Dermis blood vessel endothelial cell (primary cell): ENCODE measurements around the gene ST7L. TPM values are rescaled to one million over a fixed set of nuclear protein-coding genes. Genes with fewer than 3 reads are reported as not detected.
A peak's percentile ranks its signal among the peaks of the same experiment; 100 is the strongest.

Experiments used
- DNase-seq: peaks from one replicate; pipeline ENCODE4 v3.0.0; 2010
- total RNA-seq: library from RNA; depleted of rRNA; stranded (reverse); fragments of >200 nt; gene quantifications from 2 replicates; pipeline ENCODE4 v1.2.3, GENCODE V29; 2014

Gene ST7L
- total RNA-seq, 1 donor from 2014 or later: 18.4 TPM

GRCh38 chr1:112618114-112618720, 724 bp downstream of the ST7L start:
- DNase-seq: peak; percentile 64

- DNase-seq: peak; percentile 73
Observed at GRCh38 chr1:112614460-112615065, 4.4 kb downstream of the ST7L start.

GRCh38 chr1:112605633-112606327, 13.2 kb downstream of the ST7L start:
- DNase-seq: no peak

GRCh38 chr1:112603541-112603940, 15.4 kb downstream of the ST7L start:
- no peak for DNase-seq

GRCh38 chr1:112603012-112603411, 15.9 kb downstream of the ST7L start:
- DNase-seq: no peak

GRCh38 chr1:112599477-112599876, 19.5 kb downstream of the ST7L start:
- no peak for DNase-seq

- no peak for DNase-seq
Observed at GRCh38 chr1:112594208-112594876, 24.6 kb downstream of the ST7L start.

- DNase-seq: peak; percentile 3
Observed at GRCh38 chr1:112589766-112590165, 29.2 kb downstream of the ST7L start.

GRCh38 chr1:112583366-112583765, 35.6 kb downstream of the ST7L start:
- no peak for DNase-seq

GRCh38 chr1:112581586-112582192, 37.3 kb downstream of the ST7L start:
- DNase-seq: no peak

- DNase-seq: no peak
Observed at GRCh38 chr1:112579801-112580510, 39.0 kb downstream of the ST7L start.

GRCh38 chr1:112576240-112576639, 42.7 kb downstream of the ST7L start:
- no peak for DNase-seq

- peak; percentile 72 for DNase-seq
Observed at GRCh38 chr1:112575154-112575804, 43.7 kb downstream of the ST7L start.

GRCh38 chr1:112565800-112566199, 53.1 kb downstream of the ST7L start:
- no peak for DNase-seq

- DNase-seq: no peak
Observed at GRCh38 chr1:112564081-112564480, 54.9 kb downstream of the ST7L start.

- DNase-seq: peak; percentile 61
Observed at GRCh38 chr1:112563341-112563740, 55.6 kb downstream of the ST7L start.

- DNase-seq: no peak
Observed at GRCh38 chr1:112558634-112559033, 60.3 kb downstream of the ST7L start.

- no peak for DNase-seq
Observed at GRCh38 chr1:112557385-112557784, 61.6 kb downstream of the ST7L start.

GRCh38 chr1:112554411-112554810, 64.5 kb downstream of the ST7L start:
- no peak for DNase-seq

GRCh38 chr1:112549590-112549989, 69.4 kb downstream of the ST7L start:
- DNase-seq: no peak

GRCh38 chr1:112548547-112548946, 70.4 kb downstream of the ST7L start:
- no peak for DNase-seq

- no peak for DNase-seq
Observed at GRCh38 chr1:112546076-112546475, 72.9 kb downstream of the ST7L start.
